IMR-90 (cell line): ENCODE results near the gene NTN4.

ENCODE experiments used
- BHLHE40 ChIP-seq: fragments of 150-350 bp; IDR thresholded peaks from 2 replicates; pipeline ENCODE4 v1.6.1; 2016; ENCODE audit warnings: mild to moderate bottlenecking, low read depth, low read length
- CTCF ChIP-seq: conservative IDR thresholded peaks from 2 replicates; pipeline ENCODE4 v1.5.1; 2012; ENCODE audit warnings: mild to moderate bottlenecking, low read depth, low read length, improper control_type of control experiment
- POLR2A ChIP-seq: IDR thresholded peaks from 2 replicates; pipeline ENCODE4 v1.6.1; 2012; ENCODE audit warnings: mild to moderate bottlenecking, low read depth, low read length
- RAD21 ChIP-seq: IDR thresholded peaks from 2 replicates; pipeline ENCODE4 v1.6.1; 2012; ENCODE audit warnings: low read length, improper control_type of control experiment
- SMC3 ChIP-seq: fragments of 150-350 bp; IDR thresholded peaks from 2 replicates; pipeline ENCODE4 v1.6.1; 2016; ENCODE audit warnings: low read depth, mild to moderate bottlenecking, antibody characterized with exemption, low read length, moderate library complexity

GRCh38 chr12:95633049-95633731 lies 157.4 kb downstream of the NTN4 start:
- no peak for TF ChIP-seq POLR2A
- no peak for TF ChIP-seq SMC3
- 0 out of 2 replicates have a peak, but pooled peaks have one; percentile 37 for TF ChIP-seq BHLHE40
- TF ChIP-seq CTCF = no peak
- TF ChIP-seq RAD21 = no peak
